Motor neuron (in vitro differentiated cells): Measurements from ENCODE around the gene POLR2J. TPM values are rescaled to one million over a fixed set of nuclear protein-coding genes. Genes with fewer than 3 reads are reported as not detected.
"Not testable (repeated sequence)": the region's sequence is repeated elsewhere in the genome, so short reads cannot be mapped to it uniquely, and the experiment has no call there.

Experiments used
- ATAC-seq, 8 experiments: fragments of 200-7000 bp; cut with Tn5 transposase; replicated peaks in 6 of 8; 2 replicates each; pipeline ENCODE4 v1.8.0; 2021; ENCODE audit warnings: mild to moderate bottlenecking in 8 of 8, moderate library complexity in 8 of 8
- H3K27ac ChIP-seq, 2 donors: fragments of 250-450 bp; sonication (Bioruptor Pico); 2 replicates each; pipeline ENCODE4 v1.9.0; 2021; ENCODE audit warnings: antibody characterized with exemption in 2 of 2, mild to moderate bottlenecking in 2 of 2, moderate library complexity in 1 of 2
- H3K4me1 ChIP-seq, 2 donors: fragments of 250-450 bp; sonication (Bioruptor Pico); replicated peaks in 1 of 2; 2 replicates each; pipeline ENCODE4 v1.6.1; 2021; ENCODE audit warnings: antibody characterized with exemption in 2 of 2, mild to moderate bottlenecking in 2 of 2, moderate library complexity in 1 of 2
- H3K4me3 ChIP-seq, 5 donors: fragments of 250-450 bp; sonication (Bioruptor Pico); 2 replicates each; pipeline ENCODE4 v1.9.0; 2021; ENCODE audit warnings: antibody characterized with exemption in 5 of 5, mild to moderate bottlenecking in 5 of 5, moderate library complexity in 4 of 5
- WGBS, 10 experiments: fragments of 450-650 bp; shearing (Covaris generic); methylation state at CpG; one replicate each; pipeline ENCODE4 v1.0.0; 2022; 5-methylcytosine and 5-hydroxymethylcytosine counted together
- in situ Hi-C, 9 experiments: fragments of 400-800 bp; cut with MboI; loops; one replicate each; pipeline ENCODE4 v1.15.0; 2021; ENCODE audit warnings: low sequenced_read_pairs in 9 of 9, low pct_unique_long_range_greater_than_20kb in 2 of 9; ENCODE audit not compliant: unreplicated experiment in 9 of 9
- total RNA-seq, 8 experiments: library from RNA; unstranded; fragments of 300-600 nt; gene quantifications; 2 replicates each; pipeline versions ENCODE4 v1.2.3 to v1.2.4, GENCODE V29; 2022

The POLR2J gene
- total RNA-seq, 8 experiments from 2014 or later = 37.3 to 78.3 (median 53.6) TPM

- ATAC-seq = no peak
- Histone ChIP-seq H3K4me3 (no peak overlapping the region), H3K4me1 (peaks cover 5 to 11% of the 10 kb centered on the region in 2 donors), H3K27ac (no peak overlapping the region)
- 55 to 100% (median 95%) methylated on average over 2 to 4 of the region's 24 CpGs; no CpG with 5 or more reads in 7 of the 10 experiments for WGBS, 10 experiments
- in situ Hi-C loops = no loop called here
These were observed 10.9 kb downstream of the POLR2J start for GRCh38 chr7:102467581-102468477.

GRCh38 chr7:102466097-102466496 is 12.6 kb downstream of the POLR2J start:
- Histone ChIP-seq H3K4me1 (peaks cover 5 to 11% of the 10 kb centered on the region in 2 donors), H3K27ac (no peak overlapping the region), H3K4me3 (peak overlapping the region in 1 of 5 donors; percentile 91)
- ATAC-seq = no peak
- in situ Hi-C loops = no loop called here
- 94 to 100% (median 98%) methylated on average over 3 to 4 of the region's 7 CpGs; no CpG with 5 or more reads in 6 of the 10 experiments for WGBS, 10 experiments

- ATAC-seq = peak; percentile 89 to 95 (median 92)
- in situ Hi-C loops = no loop called here
- Histone ChIP-seq H3K27ac (peak within 1 kb of the TSS; percentile 66 to 85), H3K4me3 (peak within 1 kb of the TSS; percentile 91 to 97 (median 92)), H3K4me1 (peaks cover 5 to 11% of the 10 kb centered on the region in 2 donors)
- WGBS, 10 experiments = 0 to 6% (median 0%) methylated on average over 1 to 13 of the region's 81 CpGs; no CpG with 5 or more reads in 4 of the 10 experiments
These were observed 14.0 kb downstream of the POLR2J start, which contains the start of the genes ALKBH4 and LRWD1 for GRCh38 chr7:102464577-102465280. Gene ALKBH4, minus strand, starts transcription at chr7:102464863. Its CDS starts 27 bp downstream, at chr7:102464836. Gene LRWD1, plus strand, starts transcription at chr7:102464984. Its CDS starts 97 bp downstream, at chr7:102465081.

GRCh38 chr7:102463841-102464576 is 14.7 kb downstream of the POLR2J start:
- peak overlapping the region; percentile 91 to 97 (median 92) for H3K4me3 ChIP-seq
- in situ Hi-C loops = no loop called here
- peaks cover 5 to 11% of the 10 kb centered on the region in 2 donors for H3K4me1 ChIP-seq
- ATAC-seq = peak; percentile 5 to 9 (median 6)
- 0 to 75% (median 17%) methylated on average over 1 to 12 of the region's 24 CpGs; no CpG with 5 or more reads in 2 of the 10 experiments for WGBS, 10 experiments
- peak overlapping the region; percentile 66 to 85 for H3K27ac ChIP-seq

GRCh38 chr7:102460467-102460866 is 18.3 kb downstream of the POLR2J start:
- Histone ChIP-seq H3K4me1 (peaks cover 5 to 6% of the 10 kb centered on the region in 2 donors), H3K4me3 (no peak overlapping the region), H3K27ac (no peak overlapping the region)
- in situ Hi-C loops = no loop called here
- ATAC-seq = no peak
- 73 to 100% (median 88%) methylated on average over 2 to 5 of the region's 8 CpGs; no CpG with 5 or more reads in 5 of the 10 experiments for WGBS, 10 experiments

GRCh38 chr7:102459221-102459844 is 19.4 kb downstream of the POLR2J start:
- WGBS, 10 experiments = 93 to 100% (median 100%) methylated on average over 1 to 5 of the region's 24 CpGs; no CpG with 5 or more reads in 5 of the 10 experiments
- peak in 1 of 8 experiments; percentile 9 for ATAC-seq
- H3K27ac ChIP-seq = no peak overlapping the region
- in situ Hi-C loops = no loop called here
- H3K4me1 ChIP-seq = peaks cover 5% of the 10 kb centered on the region in 2 donors
- H3K4me3 ChIP-seq = no peak overlapping the region

- peak in 4 of 8 experiments; percentile 7 to 25 (median 12) for ATAC-seq
- Histone ChIP-seq H3K27ac (no peak overlapping the region), H3K4me3 (no peak overlapping the region), H3K4me1 (no peaks in the 10 kb centered on the region)
- in situ Hi-C loops = no loop called here
- WGBS, 10 experiments = 94 to 100% (median 98%) methylated on average over 1 to 13 of the region's 40 CpGs; no CpG with 5 or more reads in 6 of the 10 experiments
These were observed 21.3 kb downstream of the POLR2J start for GRCh38 chr7:102457352-102457924.

- no peak overlapping the region for H3K4me3 ChIP-seq
- WGBS, 10 experiments = 44 to 100% (median 96%) methylated on average over 1 to 6 of the region's 10 CpGs; no CpG with 5 or more reads in 4 of the 10 experiments
- no peak for ATAC-seq
- in situ Hi-C loops = no loop called here
- peaks cover 6% of the 10 kb centered on the region in 2 donors for H3K4me1 ChIP-seq
- H3K27ac ChIP-seq = no peak overlapping the region
These were observed 22.4 kb downstream of the POLR2J start for GRCh38 chr7:102456327-102456726.

GRCh38 chr7:102455596-102455995 is 23.1 kb downstream of the POLR2J start:
- no peak for ATAC-seq
- in situ Hi-C loops = no loop called here
- 92 to 100% (median 94%) methylated on average over 2 to 3 of the region's 11 CpGs; no CpG with 5 or more reads in 7 of the 10 experiments for WGBS, 10 experiments
- Histone ChIP-seq H3K4me3 (no peak overlapping the region), H3K4me1 (peaks cover 9 to 10% of the 10 kb centered on the region in 2 donors), H3K27ac (no peak overlapping the region)

- peaks cover 9 to 10% of the 10 kb centered on the region in 2 donors for H3K4me1 ChIP-seq
- 86 to 100% (median 96%) methylated on average over 1 to 8 of the region's 10 CpGs for WGBS, 10 experiments
- in situ Hi-C loops, H3K4me3 ChIP-seq, ATAC-seq, H3K27ac ChIP-seq: not testable (repeated sequence)
These were observed 23.8 kb downstream of the POLR2J start for GRCh38 chr7:102454932-102455331.

- peak in 1 of 8 experiments; percentile 13 for ATAC-seq
- 60 to 71% (median 63%) methylated on average over 2 to 6 of the region's 12 CpGs; no CpG with 5 or more reads in 6 of the 10 experiments for WGBS, 10 experiments
- in situ Hi-C loops = no loop called here
These were observed 24.3 kb downstream of the POLR2J start for GRCh38 chr7:102454468-102454867.

More at GRCh38 chr7:102454468-102454867, 24.3 kb downstream of the POLR2J start:
- peaks cover 9 to 10% of the 10 kb centered on the region in 2 donors for H3K4me1 ChIP-seq
- H3K27ac ChIP-seq = no peak overlapping the region
- no peak overlapping the region for H3K4me3 ChIP-seq
